Measurements from ENCODE around the gene DPP7. TPM values are rescaled to one million over a fixed set of nuclear protein-coding genes. Genes with fewer than 3 reads are reported as not detected.

DPP7 gene
- total and polyA plus RNA-seq, 10 of the 15 experiments (the other 5 are each of a cell fraction or from before 2014, with no cell fraction given), result 0.68 to 245 (median 106) TPM

- intact Hi-C loops (cut with micrococcal nuclease; ENCODE audit: unreplicated experiment) (no loop called here), in situ Hi-C loops (cut with MboI) (no loop called here)
- RAD21 ChIA-PET (ENCODE audit: unreplicated experiment), result no interaction called here
- Histone ChIP-seq H3K9me3 (replicated peaks; ENCODE audit: control insufficient read depth, insufficient read depth, low read length) (peaks cover 2% of the 10 kb centered on the region; the same call in 1 of the 3 replicates), H3K27ac (ENCODE audit: control insufficient read depth, insufficient read depth) (no peak overlapping the region), H3K27me3 (replicated peaks in 1 of 2; ENCODE audit: control insufficient read depth in 2 of 2, insufficient read depth in 2 of 2, low read length in 1 of 2) (no peaks in the 10 kb centered on the region), H3K79me2 (ENCODE audit: control insufficient read depth, insufficient read depth, low read length) (no peaks in the 10 kb centered on the region; the same call in 1 of the 2 replicates), H3K4me2 (ENCODE audit: control insufficient read depth, insufficient read depth) (no peak overlapping the region), H3K9ac (ENCODE audit: control insufficient read depth, insufficient read depth, low read length) (no peak overlapping the region), H2AFZ (ENCODE audit: control insufficient read depth, low read depth, low read length) (no peak overlapping the region), H3K4me3 (no peak overlapping the region), H3K36me3 (ENCODE audit: control insufficient read depth in 2 of 2, insufficient read depth in 2 of 2, low read length in 1 of 2) (peaks cover 13 to 62% of the 10 kb centered on the region in 2 experiments), H3K4me1 (ENCODE audit: control insufficient read depth, insufficient read depth, low read length) (no peaks in the 10 kb centered on the region), H4K20me1 (ENCODE audit: control insufficient read depth, insufficient read depth) (no peaks in the 10 kb centered on the region; the same call in 1 of the 2 replicates)
- no TSS peak for BruUV-seq (replicated peaks)
- 95% methylated on average over 15 of the region's 17 CpGs for WGBS (ENCODE audit: insufficient coverage, insufficient replicate concordance, low lambda C conversion rate, missing lambda C conversion rate)
- CTCF ChIA-PET, result no interaction called here
- no peak for DNase-seq (ENCODE audit: low read depth, low spot score)
- SMC1A ChIA-PET (ENCODE audit: uncharacterized antibody, unreplicated experiment), result interaction anchor here (0.8 kb wide), 1 partner anchor 79 kb away, joined by 3 read pairs; no protein-coding TSS in a partner anchor
- ATAC-seq, result no peak
- no peak for FAIRE-seq
- TF ChIP-seq POLR2A (IDR thresholded peaks at IDR 0.05; ENCODE audit: low read depth, low read length) (peak; percentile 48; the same call in 1 of the 2 replicates), POLR2AphosphoS5 (IDR thresholded peaks at IDR 0.05; ENCODE audit: low read length) (0 out of 2 replicates have a peak, but pooled peaks have one; percentile 0)
- TF ChIP-seq, protein P1, sequence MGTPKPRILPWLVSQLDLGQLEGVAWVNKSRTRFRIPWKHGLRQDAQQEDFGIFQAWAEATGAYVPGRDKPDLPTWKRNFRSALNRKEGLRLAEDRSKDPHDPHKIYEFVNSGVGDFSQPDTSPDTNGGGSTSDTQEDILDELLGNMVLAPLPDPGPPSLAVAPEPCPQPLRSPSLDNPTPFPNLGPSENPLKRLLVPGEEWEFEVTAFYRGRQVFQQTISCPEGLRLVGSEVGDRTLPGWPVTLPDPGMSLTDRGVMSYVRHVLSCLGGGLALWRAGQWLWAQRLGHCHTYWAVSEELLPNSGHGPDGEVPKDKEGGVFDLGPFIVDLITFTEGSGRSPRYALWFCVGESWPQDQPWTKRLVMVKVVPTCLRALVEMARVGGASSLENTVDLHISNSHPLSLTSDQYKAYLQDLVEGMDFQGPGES (IDR thresholded peaks at IDR 0.05), result no peak
- POLR2A ChIA-PET, result no interaction called here
Measured at GRCh38 chr9:137107982-137108381, 6.6 kb downstream of the DPP7 start.

DNA sequence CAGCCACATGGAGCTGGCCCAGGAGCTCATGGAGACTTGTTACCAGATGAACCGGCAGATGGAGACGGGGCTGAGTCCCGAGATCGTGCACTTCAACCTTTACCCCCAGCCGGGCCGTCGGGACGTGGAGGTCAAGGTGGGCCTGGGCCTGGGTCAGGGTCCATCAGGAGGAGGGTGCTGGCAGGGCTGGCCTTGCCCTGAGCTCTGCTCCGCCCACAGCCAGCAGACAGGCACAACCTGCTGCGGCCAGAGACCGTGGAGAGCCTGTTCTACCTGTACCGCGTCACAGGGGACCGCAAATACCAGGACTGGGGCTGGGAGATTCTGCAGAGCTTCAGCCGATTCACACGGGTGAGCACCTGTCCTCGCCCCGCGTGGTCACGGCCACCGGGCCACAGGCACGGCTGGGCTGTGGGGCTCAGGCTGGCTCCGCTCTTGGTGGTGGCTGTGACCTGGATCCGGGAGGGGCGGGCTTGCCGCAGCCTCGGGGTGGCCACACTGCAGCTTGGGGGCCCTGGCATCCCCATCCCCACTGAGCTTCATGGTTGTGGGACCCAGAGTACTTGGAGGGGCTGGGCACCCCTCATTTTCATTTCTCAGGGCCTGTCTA lies 7.1 kb downstream of the DPP7 start:
- Histone ChIP-seq H3K27ac (ENCODE audit: control insufficient read depth, insufficient read depth) (no peak overlapping the region), H3K36me3 (ENCODE audit: control insufficient read depth in 2 of 2, insufficient read depth in 2 of 2, low read length in 1 of 2) (peaks cover 15 to 63% of the 10 kb centered on the region in 2 experiments; a peak in 3 of 4 replicates), H3K4me1 (ENCODE audit: control insufficient read depth, insufficient read depth, low read length) (no peaks in the 10 kb centered on the region), H3K9ac (ENCODE audit: control insufficient read depth, insufficient read depth, low read length) (no peak overlapping the region), H4K20me1 (ENCODE audit: control insufficient read depth, insufficient read depth) (no peaks in the 10 kb centered on the region; the same call in 1 of the 2 replicates), H2AFZ (ENCODE audit: control insufficient read depth, low read depth, low read length) (no peak overlapping the region), H3K4me2 (ENCODE audit: control insufficient read depth, insufficient read depth) (no peak overlapping the region), H3K79me2 (ENCODE audit: control insufficient read depth, insufficient read depth, low read length) (no peaks in the 10 kb centered on the region; the same call in 1 of the 2 replicates), H3K9me3 (replicated peaks; ENCODE audit: control insufficient read depth, insufficient read depth, low read length) (peaks cover 8% of the 10 kb centered on the region; the same call in 2 of the 3 replicates), H3K4me3 (no peak overlapping the region), H3K27me3 (replicated peaks in 1 of 2; ENCODE audit: control insufficient read depth in 2 of 2, insufficient read depth in 2 of 2, low read length in 1 of 2) (no peaks in the 10 kb centered on the region)
- ChIA-PET CTCF (interaction anchor here (0.5 kb wide), 1 partner anchor 315 kb away, joined by 3 read pairs; the partner anchor contains the start of gene EXD3), SMC1A (ENCODE audit: uncharacterized antibody, unreplicated experiment) (no interaction called here), RAD21 (ENCODE audit: unreplicated experiment) (interaction anchor here (1.1 kb wide), 1 partner anchor 21 kb away, joined by 3 read pairs; the partner anchor contains the start of gene MAN1B1), POLR2A (no interaction called here)
- WGBS (ENCODE audit: insufficient coverage, insufficient replicate concordance, low lambda C conversion rate, missing lambda C conversion rate), result 86% methylated on average over 27 of the region's 27 CpGs
- DNase-seq (ENCODE audit: low read depth, low spot score), result no peak
- no peak for TF ChIP-seq TARDBP (IDR thresholded peaks at IDR 0.05; ENCODE audit: borderline replicate concordance)
- peak; percentile 13; the same call in 1 of the 2 replicates for TF ChIP-seq POLR2A (IDR thresholded peaks at IDR 0.05; ENCODE audit: low read depth, low read length)
- intact Hi-C loops (cut with micrococcal nuclease; ENCODE audit: unreplicated experiment) (no loop called here), in situ Hi-C loops (cut with MboI) (no loop called here)
- no peak for FAIRE-seq
- no peak for ATAC-seq
- no TSS peak for BruUV-seq (replicated peaks)
